DMS114 treated with DMSO at 0.1 percent for 48 hours (cell line): ENCODE measurements around the gene RDH14.

ENCODE experiments used
- DNase-seq: peaks from one replicate; lab custom pipeline; 2025; ENCODE audit not compliant: unreplicated experiment; lab: John Stamatoyannopoulos, UW

Gene RDH14

DNA sequence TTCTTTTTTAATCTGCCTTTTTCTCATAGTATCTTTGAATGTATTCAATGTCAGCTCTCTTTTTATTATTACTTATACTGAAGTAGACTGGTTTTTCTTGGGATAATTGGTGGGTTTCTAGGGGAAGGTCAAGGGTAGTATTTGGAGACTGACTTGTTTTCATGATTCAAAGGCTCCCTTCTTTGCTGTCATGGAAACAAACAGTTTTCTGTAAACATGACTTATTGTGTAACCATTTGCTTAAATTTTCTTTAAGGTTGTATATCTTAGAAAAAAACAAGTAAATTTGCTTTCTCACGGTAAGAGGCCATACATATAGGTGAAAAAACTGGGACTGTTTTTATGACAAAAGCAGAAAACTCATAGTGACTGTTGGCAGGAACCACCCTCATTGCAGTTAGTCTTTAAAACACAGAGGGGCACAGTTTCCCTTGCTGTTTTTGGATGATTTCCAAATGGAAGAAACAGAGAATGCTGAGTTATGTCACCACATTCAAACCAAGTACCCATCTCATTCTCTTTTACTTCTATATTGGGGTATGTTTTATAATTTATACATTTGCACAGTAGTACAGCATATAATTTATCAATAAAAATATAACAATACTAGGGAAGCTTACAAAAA, 5.8 kb upstream of the RDH14 start:
- DNase-seq, result no peak

DNA sequence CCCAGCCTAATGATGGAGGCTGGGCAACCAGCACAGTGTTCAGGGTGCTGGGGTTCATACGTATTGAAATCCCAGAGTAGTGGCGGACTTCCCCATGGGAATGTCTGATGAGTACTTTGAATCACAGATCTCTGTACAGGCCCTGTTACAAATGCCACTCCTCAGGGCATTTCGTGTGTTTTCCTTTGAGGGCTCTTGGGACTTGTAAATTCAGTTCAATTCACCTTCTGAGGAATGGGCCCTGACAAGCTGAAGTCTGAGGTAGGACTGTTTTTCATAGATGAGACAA, 288 bp upstream of the RDH14 start:
- no peak for DNase-seq

DNA sequence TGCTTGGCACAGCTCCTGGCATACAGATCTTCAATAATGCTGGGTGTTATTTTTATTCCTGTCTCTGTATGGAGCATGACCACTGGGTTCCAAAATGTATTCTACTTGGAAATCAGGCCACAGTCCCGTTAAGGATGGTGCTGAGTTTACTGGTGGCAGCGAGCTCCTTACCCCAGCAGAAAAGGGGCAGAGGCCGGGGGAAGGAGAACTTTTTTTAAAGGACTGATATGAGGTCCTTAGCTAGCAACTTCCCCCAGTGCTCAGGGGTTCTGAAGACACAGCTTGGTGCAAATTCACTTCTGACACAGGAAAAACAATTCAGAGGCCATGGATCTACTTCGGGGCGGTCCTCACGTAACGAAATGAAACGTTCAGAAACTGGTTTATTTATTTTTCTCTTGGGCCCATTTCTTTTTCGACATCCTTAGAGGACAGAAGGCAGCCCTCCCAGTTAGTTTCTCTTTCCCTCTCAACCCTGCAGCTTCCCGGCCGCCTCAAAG, 872 bp downstream of the RDH14 start:
- DNase-seq, result no peak

DNA sequence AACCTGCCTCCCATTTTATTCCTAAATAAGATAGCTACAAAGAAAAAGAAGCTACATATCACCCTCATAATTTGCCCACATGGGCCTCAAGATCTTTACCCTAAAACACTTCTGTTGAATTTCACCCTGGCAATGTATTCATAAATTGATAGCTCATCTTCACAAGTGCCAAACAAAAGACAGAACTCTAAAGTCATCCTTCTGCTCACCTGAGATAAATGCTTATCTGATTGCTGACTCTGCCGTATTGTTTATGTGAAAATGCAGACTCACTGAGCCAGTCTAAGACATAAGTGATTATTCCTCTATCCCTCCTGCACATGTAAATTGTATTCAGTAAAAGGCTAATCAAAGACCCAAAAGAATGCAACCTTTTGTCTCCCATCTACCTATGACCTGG, 2.0 kb downstream of the RDH14 start:
- no peak for DNase-seq

DNA sequence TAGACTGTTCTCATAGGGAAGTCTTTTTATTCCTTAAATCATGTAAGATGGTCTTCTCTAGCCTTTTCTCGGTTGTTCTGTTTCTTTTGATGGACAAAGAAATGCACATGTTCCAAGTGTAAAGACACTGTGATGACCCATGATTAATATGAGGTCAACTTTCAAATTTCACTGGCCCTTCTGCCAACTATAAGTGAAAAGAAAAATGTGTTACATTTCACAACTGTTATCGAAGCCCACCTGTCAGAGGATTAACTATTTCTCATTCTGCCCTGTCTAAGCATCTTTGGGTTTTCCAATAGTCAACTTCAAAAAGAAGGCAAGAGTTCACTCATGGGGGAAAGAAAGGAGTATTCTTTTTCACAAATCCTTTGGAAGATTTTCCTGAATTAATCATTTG, 3.3 kb downstream of the RDH14 start:
- DNase-seq, result no peak

DNA sequence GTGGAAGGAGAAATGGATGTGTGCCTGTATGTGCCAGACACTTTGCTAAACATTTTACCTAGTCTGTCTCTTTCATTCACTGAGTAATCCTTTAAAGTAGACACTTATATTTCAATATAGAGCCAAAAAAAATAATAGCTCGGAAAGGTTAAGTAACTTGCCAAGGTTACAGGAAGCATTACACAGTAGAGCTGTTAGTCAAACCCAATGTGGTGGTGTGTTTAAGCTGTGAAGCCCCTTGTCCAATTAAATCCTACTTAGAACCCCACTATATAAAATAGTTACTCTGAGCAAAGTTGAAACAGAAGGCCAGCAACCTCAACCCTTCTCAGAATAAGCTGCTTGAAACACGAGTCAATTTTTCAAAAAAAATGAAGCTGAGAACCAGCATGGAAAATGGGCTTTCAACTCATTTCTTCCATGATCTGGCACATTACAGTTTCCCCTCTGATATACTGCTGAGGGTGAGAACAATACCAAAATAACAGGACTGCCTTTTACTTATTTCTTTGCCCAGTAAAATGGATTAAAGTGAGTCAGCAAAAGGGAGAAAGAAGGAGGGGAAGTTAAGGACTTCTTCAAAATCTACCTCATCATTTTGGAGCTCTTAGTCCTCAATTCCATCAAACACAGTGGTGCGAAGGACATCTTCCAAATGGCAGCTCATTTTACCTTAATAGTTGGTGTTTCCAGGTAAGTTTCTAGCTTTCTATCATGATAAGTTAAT, 7.9 kb downstream of the RDH14 start:
- DNase-seq, result no peak

DNA sequence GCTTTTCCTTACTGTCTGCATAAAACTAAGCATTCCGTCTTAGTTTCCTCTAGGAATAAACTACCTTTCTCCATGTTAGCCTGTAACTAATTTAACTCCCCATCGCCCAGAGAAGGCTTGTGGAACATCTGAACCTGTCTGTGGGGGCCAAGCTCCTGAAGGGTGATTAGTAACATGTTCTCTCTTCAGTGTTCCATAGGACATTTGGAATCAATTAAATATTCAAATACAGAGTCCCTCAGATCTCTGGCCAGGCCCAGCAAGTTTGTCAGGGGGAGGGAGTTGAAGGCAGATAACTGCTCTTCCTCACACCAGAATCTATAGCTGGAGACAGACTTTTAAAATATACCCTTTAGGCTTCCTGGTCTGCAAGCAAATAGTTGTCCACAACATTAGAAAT, 8.8 kb downstream of the RDH14 start:
- no peak for DNase-seq

DNA sequence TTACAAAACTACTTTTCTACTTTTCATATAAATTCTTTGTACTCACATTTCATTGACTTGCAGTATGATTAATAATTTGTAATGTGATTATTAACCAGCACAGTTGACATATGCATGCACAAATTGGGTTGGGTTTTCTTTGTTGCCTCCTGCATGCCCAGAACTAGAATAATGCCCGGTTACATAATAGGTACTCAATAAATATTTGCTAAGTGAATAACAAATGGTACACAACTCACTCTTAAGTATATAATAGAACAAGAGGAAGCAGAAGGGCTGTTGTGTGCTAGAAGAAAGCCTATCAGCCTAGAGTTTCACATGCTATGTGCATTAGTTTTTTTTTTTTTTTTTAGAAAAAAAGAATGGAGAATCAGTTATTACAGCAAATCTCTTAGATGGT, 9.3 kb downstream of the RDH14 start:
- no peak for DNase-seq

DNA sequence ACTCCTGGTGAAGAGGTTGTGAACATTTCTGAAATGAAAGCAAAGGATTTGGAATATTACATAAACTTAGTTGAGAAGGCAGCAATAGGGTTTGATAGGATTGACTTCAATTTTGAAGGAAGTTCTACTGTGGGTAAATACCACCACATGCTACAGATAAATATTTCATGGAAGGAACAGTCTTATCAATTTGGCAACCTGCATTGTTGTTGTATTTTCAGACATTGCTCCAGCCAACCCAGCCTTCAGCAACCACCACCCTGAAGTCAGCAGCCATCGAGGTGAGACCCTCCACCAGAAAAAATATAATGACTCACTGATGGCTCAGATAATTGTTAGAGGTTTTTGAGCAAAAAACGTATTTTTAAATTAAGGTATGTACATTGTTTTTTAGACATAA, 10.0 kb downstream of the RDH14 start:
- no peak for DNase-seq

DNA sequence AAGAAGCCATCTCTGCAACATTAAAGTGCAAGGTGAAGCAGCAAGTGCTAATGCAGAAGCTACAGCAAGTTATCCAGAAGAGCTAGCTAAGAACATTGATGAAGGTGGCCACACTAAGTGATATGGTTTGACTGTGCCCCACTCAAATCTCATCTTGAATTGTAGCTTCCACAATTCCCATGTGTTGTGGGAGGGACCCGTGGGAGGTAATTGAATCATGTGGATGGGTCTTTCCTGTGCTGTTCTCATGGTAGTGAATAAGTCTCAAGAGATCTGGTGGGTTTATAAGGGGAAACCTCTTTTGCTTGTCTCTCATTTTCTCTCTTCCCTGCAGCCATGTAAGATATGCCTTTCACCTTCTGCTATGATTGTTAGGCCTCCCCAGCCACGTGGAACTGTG, 11.4 kb downstream of the RDH14 start:
- no peak for DNase-seq

DNA sequence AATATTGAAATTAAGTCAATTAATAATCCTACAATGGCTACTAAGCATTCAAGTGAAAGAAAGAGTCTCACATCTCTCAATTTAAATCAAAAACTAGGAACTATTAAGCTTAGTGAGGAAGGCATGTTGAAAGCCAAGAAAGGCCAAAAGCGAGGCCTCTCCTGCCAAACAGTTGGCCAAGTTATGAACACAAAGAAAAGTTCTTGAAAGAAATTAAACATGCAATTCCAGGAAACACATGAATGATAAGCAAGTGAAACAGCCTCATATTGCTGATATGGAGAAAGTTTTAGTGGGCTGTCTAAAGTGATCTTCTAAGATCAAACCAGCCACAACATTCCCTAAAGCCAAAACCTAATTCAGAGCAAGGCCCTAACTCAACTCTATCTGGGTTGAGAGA, 11.8 kb downstream of the RDH14 start:
- no peak for DNase-seq

DNA sequence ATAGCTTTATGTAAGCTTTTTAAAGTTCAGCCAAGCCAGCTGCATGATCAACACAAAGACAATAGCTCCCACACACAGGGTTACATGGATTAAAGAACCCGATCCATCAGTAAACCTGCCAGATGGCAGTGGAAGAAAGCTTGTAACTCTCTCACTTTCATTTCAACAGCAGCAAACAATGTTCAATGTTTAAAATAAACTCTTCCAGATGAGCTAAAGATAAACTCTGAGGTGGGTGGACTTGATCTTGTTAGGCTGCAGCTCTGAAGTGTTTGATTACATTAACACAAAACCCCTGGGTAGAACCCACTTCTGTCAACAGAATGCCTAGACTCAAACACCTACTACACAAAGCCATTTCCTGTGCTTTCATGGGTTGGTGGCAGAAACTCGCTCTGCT, 13.9 kb downstream of the RDH14 start:
- no peak for DNase-seq

DNA sequence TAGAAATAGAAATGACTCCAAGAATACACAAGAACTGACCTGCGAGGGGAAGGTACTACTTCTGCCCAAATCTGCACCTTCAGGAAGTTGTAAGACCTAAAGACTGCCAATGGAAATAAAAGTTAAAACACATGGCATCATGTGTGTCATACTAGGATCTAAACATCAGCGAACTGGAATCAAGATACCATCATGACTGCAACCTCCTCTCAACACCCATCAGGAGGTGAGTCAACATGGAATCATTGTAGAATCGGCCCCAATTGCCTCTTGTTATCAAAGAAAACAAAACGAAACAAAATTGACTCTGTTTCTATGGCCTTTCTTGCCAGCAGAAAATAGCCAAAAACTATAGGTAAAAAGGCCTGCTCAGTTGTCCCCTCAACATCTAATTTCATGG, 15.1 kb downstream of the RDH14 start:
- DNase-seq, result no peak

DNA sequence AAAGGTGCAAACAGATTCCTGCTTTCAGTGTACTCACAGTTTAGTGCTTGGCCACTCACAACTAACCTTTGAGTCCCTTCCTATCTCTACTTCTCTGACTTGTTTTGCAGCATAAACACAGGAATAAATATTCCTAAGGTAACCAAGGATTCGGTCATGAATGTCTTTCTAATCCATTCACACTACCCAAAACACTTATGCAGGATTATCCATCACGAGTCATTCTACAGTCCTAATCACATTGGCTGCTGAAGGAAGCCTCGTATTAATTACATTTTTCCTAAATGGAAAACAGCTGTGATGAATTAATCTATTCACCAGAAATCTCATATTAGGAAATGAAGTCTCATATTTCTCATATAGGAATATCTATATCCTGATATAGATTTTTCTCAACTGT, 16.3 kb downstream of the RDH14 start:
- no peak for DNase-seq

DNA sequence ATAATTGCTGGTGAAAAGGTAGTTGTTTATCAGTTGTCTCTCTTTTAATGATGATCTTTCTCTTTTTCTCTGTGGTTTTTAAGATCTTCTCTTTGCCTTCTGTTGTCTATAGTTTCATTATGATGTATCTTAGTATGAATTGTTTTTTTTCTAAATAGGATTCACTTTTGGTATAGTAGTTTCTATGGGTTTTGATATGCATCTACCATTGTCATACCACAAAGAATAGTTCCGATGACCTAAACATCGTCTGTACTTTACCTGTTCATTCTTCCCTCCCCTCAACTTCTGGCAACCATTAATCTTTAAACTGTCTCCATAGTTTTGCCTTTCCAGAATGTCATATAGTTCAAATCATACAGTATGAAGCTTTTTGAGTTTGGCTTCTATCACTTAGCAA, 19.6 kb downstream of the RDH14 start:
- no peak for DNase-seq

DNA sequence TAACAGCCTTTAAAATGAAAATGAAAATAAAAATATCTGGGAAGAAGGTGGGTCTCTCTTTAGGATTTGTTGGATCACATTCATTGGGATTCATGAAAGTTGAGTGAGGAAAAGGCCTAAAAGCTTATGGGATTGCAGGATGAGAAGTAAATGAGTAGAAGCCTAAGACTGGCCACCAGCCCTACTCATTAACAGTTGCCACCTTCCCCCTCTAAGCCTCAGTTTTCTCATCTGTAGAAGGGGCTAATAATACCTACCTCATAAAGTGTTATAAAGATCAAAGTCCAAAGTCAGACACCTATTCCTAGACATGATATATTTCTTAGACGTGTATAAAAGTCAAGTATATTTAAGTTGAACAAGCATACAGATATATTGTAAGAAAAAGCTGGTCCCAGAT, 23.8 kb downstream of the RDH14 start:
- no peak for DNase-seq

DNA sequence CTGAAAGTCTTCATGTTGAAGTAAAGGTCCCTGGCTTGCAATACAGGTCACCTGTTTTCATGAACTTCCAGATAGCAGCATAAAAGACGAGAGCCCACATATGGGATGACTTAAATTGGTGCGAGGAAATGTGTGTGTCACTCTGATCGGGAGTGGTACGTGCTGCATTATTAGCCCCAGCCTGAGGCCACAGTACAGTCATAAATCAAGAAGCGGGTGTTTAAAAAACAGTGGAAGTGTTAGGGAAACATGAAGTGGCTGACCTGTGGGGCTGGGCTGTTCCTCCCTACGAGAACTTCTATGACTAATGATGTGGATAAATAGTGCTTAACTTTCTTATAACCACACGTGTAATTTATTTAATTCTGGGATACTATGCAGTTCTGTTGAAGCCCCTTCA, 24.4 kb downstream of the RDH14 start:
- no peak for DNase-seq

DNA sequence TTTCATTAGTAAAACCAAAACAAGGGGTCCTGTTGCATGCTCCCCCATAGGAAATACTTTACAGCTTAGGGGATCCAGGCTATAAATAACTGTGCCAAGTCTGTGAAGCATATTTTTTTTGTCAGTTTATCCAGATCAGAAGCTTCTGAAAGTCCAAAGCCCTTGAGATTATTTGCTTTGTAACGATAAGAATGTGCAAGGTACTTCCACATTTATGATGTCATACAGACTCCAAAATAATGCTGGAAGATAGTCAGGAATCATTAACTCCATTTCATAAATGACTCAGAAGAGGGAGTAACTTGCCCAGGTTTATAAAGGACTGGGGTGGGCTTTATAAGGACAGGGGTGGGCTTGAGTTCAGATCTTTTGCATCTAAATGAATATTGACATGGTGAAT, 29.3 kb downstream of the RDH14 start:
- DNase-seq, result no peak

DNA sequence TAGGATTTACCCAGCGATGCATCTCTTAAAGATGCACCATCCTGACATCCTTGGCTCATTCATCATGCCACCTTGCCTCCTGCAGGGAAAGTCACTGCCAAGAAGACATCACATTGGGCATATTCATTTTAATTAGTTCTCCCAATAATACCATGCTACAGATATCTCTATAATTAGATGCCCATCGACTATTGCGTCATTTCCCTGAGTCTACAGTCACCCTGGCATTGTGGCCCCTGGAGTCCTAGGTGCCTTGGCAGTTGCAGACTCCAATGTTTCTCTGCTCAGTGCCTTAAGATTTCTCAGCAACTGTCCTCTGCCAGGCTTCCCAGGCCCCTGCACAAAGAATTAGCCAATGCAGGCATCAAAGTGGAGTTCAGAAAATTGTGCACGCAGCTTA, 32.6 kb downstream of the RDH14 start:
- DNase-seq, result no peak

DNA sequence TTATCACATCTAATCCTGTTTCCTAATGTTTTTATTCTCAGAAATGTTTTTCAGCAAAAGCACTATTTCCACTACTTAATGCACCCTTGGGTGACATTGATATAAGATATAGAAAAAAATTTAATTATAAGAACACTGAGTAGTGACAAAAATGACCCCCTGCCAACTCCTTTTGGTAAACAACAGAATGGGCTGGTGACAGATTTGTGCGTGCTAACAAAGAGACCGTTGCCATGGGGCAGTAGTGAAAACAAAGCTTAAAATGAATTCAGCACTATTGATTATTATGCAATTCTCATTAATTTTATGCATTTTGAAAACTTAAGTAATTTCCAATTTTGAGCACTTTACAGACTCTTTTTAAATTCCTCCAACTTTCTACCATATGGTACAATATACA, 33.1 kb downstream of the RDH14 start:
- DNase-seq, result no peak

DNA sequence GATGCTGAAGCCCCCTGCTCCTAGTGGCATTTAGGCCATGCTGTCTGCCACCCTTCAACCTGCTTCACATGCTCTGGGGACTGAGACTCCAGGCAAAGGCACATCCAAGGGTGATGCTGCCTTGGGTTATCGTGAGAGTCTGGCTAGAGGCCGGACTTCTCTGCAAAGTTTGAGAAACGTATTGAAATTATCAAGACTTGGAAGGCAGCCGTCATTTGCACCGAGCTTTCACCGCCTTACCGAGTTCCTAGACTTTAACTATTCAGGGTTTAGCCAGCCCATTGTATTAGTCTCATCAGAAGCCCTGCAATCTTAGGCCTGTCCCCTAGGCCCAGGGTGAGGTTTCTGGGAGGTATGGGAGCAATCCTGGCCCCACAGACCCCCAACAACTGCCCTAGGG, 34.0 kb downstream of the RDH14 start:
- DNase-seq, result no peak

DNA sequence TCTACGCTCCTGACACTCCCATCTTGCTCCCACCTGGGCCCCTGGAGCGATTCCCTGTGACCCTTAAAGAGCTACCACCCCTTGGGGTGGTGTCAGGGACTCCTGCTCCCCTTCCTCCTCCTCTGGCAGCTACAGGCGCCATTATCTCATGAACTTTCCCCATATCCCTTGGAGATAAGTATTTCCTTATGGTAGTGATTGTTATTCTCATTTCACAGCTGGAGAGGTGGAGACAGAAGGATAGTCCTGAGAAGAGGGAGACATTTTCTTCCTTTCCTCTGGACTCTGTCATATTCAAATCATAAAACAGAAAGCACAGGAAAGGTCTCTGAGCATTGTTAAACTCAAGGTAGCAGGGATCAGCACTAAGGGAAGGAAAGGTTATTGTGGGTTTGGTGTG, 34.6 kb downstream of the RDH14 start:
- DNase-seq, result no peak

DNA sequence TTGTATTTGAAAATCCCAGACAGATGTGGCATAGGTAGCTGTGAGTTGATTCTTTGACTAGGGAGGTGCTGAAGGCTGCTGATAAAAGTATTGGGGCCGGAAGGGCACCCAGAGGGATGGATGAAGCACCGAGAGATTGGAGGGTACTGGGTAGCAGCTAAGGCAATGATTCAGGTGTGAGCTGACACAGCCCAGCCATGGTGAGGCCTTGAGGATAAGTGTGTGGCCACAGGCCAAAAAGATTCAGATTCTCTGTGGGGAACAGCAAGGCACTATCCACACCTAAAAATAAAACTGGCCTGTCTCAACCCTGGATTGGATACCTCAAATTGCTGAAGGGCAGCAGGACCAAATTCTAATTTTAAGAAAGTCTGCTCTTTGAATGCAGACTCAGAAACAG, 35.2 kb downstream of the RDH14 start:
- no peak for DNase-seq
